Measurements from ENCODE around the gene SRGAP2B.
"Not testable (repeated sequence)": the region's sequence is repeated elsewhere in the genome, so short reads cannot be mapped to it uniquely, and the experiment has no call there.

SRGAP2B gene

DNA sequence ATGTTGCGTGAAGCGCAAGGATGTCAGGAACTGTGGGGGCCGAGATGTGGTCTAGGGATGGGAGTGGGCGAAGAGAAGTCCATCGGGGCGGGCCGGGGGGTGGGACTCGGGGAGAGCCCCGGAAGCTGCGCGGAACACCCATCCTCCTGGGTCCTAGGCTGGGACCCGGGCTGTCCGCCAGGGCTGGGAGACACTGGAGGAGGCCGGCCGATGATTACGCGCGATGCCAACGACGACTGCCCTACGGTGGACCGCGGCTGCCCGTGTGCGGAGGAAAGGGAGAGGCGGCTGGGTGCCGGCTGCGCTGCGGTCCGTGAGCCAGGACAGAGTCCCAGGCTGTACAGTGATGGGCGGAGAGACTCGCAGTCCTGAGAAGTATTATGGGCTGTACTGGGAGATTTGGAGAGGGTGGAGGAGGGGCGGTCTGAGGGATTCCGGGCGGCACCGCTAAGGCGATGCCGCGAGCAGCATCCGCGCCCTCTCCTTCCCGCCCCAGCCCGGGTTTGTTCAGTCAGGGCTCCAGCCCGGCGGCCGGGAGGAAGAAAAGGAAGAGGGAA, 395 bp downstream of the SRGAP2B start:
- peak overlapping the region; percentile 46 for H3K4me3 ChIP-seq (ENCODE audit: low read depth, low read length)
- DNase-seq (ENCODE audit: low read depth): not testable (repeated sequence)

DNA sequence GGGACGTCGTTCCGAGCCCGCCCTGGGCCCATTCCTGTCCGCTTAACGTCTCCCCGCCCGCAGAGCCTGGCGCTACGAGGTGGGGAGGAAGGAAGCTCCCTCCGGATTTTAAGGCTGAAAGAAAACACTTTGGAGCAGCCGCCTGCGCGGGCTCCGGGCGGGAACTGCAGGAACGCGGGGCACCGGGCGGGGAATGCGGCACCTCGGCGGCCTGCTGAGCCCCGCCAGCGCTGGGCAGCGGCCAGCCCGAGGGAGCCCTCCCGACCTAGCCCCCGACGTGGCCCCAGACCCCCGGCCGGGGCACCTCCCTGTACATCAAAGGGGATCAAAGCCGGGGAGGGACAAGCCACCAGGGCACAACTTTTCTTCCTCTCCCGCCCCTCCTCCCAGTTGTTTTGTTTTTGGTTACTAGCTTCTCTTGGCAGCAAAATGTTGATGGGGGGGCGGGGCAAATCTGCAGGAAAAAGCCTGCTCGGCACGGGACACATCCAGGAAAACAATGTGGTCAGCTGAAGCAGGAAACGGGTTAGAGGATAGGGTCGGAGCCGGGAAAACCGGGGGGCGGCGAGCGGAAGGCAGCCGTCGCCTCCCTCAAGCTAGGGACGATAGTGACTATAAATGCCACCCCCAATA, 1.5 kb downstream of the SRGAP2B start:
- DNase-seq (ENCODE audit: low read depth): peak; percentile 0
- H3K4me3 ChIP-seq (ENCODE audit: low read depth, low read length): peak overlapping the region; percentile 26; the same call in 1 of the 2 replicates

DNA sequence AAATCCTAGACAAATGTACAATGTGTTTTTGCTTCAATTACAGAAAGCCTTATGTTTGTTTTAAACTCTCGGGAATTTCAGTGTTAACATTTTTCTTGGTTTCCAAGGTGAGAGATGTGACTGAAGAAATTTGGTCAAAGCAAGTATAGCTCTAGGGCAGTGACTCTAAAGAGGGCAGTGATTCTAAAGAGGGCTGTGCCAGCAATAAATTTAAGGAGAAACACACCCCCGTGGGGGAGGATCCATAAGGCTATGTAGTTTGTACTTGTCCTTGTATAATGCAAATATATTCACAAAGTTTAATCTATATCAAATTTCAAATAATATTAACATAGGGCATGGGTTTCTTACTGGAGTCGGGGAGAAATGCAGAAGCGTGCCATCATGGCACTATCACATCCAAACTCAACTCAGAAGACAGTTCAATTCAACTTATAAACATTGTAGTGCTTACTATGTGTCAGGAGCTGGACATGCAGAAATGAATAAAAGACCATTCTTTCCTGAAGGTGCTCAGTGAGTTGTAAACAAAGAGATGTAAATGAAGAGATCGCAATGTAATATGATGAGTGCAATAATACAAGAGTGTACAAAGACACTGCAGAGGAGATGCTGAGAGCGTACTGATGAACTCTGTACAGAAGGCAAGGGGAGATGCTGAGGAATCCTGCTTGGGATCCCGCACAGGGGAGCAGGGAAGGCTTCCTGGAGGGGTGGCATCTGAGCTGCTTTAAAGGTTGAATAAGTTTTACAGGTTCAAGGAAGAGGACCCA, 12.5 kb downstream of the SRGAP2B start:
- not testable (repeated sequence) for DNase-seq (ENCODE audit: low read depth); H3K4me3 ChIP-seq (ENCODE audit: low read depth, low read length)

DNA sequence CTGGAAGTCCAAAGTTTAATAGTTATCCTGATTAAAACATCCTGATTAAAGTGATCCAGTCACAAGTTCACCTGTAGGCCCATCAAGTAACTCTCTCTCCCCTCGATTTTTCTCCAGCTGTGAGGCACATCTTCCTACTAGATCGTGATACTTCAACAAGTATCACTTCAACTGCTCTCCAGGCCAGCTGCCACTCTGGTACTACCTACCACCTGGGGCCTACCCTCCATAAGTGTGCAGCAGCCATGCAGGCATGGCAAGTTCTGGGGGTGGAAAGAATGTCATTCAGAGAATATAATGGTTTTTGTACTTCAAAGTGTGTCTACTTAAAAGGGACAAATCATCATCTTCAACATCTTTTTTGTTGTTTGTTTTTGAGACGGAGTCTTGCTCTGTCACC, 14.9 kb downstream of the SRGAP2B start:
- not testable (repeated sequence) for H3K4me3 ChIP-seq (ENCODE audit: low read depth, low read length); DNase-seq (ENCODE audit: low read depth)

DNA sequence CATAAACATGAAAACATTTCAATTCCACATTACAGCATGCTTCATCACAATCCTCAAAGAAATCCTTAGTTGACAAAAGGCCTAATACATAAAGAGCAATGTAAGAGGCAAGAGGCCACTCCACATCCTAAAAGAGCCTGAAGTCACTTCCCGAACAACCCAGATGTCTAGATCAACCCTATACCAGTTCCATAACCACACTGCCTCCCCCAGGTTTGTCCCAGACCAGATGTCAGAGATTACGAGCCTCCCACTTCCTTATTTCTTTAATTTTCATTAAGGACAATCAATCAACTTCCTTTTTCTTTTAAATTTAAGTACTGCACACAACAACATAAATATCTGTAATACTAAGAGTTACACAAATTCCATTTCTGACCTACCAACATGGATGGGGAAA, 15.4 kb downstream of the SRGAP2B start:
- not testable (repeated sequence) for DNase-seq (ENCODE audit: low read depth); H3K4me3 ChIP-seq (ENCODE audit: low read depth, low read length)

DNA sequence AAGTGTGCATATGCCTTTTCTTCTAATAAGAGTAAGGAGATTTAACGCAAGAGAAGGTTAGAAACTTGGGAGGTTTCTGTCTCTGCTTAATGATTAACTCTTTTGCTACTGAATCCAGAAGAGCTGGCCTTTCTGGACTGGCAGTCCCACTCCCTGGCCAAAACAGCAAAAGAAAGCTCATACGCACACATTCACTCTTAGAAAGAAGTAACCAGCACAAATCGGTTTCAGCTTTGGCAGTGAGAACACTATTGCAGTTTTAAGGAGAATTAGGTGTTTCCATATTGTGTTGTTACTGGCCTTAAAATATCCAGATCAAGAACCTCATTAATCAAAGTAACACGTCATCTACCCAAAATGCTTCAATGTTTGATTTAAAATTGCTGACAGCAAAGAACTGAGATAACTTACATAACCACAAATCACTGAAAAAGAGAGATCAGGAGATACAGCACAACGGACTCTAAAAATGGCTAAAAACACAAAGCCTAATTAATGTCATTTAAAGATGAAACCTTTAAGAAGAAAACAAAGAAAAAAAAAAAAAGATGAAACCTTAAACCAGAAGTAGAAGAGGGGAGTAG, 16.2 kb downstream of the SRGAP2B start:
- H3K4me3 ChIP-seq (ENCODE audit: low read depth, low read length); DNase-seq (ENCODE audit: low read depth): not testable (repeated sequence)

DNA sequence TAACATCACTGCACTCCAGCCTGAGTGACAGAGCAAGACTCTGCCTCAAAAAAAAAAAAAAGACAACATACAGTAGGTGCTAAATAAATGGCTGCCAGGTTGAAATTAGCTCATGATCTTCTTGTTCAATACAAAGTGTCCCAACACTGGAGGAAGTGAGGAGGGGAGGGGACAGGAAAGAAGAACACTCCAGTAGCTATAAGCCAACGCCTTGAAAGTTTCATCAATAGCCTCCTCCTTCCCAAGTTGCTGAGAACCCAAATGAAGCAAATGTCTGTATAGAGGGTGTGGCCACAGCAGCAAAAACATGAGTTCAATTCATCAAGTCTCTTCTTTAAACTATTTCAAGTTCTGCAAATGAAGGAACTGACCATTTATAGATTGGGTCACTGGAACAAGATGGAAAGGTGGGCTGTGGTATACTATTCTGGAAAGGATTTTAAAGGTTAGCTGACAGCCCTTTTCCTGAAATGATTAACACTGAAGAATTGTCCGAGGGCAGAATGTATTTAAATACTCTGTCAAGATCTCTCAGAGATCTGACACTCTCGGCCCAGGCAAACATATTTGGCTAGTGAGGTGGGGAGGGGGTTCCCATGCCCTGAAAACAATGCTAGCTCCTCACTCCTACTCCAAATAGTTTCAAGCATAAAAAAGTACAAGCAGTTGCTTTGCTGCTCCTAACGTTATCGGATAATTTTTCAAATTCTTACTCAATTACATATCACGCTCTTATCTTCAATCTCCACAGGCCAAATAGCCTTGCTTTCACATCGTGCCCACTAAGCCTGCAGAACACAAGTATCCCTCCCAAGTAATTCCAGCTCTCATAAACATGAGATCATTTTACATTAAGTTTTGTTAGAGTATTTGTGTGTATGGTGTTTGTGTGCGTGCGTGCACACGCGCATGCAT, 17.0 kb downstream of the SRGAP2B start:
- H3K4me3 ChIP-seq (ENCODE audit: low read depth, low read length); DNase-seq (ENCODE audit: low read depth): not testable (repeated sequence)

DNA sequence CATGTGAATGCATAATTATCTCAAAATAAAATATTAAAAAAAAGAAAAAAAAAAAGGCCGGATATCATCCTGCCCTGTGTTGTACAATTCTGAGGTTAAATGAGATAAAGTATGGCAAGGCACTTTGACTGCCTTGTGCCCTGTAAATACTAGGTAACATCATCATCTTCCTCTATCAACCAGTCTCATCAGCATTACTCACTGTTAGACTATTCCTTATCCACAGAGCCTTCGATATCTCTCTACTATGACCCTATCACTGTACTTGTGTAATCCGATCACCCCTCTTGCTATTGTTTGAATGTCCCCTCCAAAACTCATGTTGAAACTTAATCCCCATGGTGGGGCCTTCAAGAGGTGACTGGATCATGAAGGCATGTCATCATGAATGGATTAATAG, 18.3 kb downstream of the SRGAP2B start:
- not testable (repeated sequence) for DNase-seq (ENCODE audit: low read depth); H3K4me3 ChIP-seq (ENCODE audit: low read depth, low read length)

DNA sequence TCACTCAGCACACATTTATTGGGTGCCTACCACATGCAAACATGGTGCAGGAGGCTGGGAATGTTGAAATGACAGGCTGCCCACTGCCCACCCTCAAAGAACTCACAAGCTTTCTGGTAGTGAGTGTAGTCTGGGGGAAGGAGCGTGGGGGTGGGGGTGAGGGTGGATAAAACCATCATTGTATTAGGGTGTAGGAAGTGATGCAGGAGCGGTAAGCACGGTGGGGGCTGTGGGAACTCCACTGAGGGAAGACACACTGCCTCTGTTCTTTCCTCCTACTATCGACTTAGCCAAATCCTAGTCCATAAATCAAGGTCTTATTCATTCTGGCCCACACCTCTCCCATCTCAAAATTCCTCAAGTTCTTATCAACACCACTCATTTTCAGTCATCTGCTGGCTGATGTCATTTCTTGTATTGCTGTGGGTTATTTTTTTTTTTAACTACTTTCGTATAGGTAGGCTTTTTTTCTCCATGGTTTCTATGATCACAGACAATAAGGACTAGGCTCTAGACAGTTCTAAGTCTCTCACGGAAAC, 21.0 kb downstream of the SRGAP2B start:
- DNase-seq (ENCODE audit: low read depth); H3K4me3 ChIP-seq (ENCODE audit: low read depth, low read length): not testable (repeated sequence)

DNA sequence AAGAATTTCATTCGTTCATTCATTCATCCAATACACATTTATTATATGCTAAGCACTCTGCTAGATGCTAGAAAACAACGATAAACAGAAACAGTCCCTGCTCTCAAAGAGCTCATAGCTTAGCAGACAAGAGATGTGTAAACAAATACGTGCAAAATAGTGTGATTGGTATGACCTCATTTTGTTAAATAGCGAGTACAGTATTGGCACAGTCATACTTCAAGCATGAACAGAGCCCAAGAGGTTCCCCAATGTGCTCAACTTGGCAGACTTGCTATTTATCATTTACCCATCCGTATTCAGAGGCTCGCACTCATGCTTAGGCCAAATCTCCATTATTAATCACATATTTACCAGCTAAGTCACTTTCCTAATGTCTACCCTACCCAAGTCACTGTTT, 23.6 kb downstream of the SRGAP2B start:
- H3K4me3 ChIP-seq (ENCODE audit: low read depth, low read length); DNase-seq (ENCODE audit: low read depth): not testable (repeated sequence)

DNA sequence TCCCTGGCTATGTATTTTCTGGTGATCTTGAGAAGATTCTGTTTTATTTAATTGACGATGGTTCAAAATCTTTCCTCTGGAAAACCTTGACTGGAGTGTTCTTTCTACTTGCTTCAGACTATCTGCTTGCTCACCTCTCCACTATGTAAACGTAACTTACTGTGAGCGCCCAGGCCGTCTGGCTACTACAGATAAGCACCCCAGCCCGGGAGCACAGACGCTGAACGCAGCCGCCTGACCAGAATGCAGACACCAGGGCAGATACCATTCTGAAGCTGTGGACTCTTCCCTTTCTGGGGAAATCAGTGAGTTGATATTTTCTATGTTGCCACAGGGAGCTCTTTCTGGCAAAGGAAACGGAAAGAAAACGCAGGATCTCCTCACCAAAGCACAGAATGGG, 28.6 kb downstream of the SRGAP2B start:
- H3K4me3 ChIP-seq (ENCODE audit: low read depth, low read length): not testable (repeated sequence)

DNA sequence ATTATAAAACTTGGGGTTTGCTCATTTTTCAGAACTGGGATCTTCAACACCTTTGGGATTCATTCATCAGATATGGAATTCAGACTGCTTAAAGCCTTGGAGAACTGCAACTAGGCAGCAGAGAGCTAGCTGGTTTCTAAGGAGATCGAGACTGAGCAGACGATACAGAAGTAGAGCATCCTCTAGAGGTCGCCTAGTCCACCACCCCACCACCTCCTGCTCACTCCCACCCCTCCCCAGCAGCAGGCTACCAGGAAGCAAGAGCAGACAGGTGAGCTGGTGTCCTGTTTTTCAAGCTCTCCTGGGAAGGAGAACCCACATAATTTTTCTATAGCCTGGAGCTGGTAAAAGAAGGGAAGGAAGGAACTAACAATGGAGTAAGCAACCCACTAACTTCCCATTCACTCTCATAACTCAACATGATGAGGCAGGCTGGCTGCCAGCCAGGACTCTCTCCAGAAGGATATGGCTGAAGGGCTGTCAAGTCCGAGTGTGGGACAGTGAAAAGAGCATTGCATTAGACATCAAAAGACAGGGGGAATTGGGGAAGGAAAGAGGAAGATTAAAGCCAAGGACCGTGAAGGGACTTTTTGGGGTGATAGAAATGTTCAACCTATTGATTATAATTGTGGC, 29.8 kb downstream of the SRGAP2B start:
- DNase-seq (ENCODE audit: low read depth); H3K4me3 ChIP-seq (ENCODE audit: low read depth, low read length): not testable (repeated sequence)

More for the DNA sequence above, 28.6 kb downstream of the SRGAP2B start:
- not testable (repeated sequence) for DNase-seq (ENCODE audit: low read depth)

DNA sequence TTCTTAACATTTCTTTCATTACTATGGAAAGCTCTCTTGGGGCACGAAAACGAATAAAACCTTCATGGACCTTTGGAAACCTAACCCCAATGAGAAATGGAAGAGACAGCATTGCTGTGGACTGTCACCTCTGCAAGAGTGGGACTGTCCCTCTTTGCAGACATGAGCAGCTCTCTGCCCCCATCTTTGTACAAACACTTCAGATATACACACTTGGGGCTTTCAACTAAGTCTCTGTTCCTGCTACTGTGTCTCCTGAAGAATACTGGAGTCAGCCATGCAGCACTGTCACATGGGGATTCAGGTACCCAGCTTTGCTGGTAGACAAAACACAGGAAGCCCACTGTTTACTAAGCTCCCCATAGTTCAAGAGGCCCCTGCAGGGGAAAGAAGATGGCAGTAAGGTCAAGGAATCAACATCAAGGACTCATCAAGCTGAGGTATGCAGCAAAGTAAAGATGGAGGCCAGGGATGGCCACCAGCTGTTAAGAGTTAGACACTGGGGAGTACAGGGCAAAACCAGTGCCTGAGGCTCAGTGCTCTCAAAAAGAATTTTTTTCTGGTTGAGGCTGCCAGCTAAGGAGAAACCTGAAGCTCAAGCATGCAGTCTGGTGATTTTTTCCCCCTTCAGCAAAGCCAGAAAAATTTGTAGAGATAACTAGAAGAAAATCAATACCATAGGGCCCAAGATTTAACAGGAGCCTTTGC, 31.0 kb downstream of the SRGAP2B start:
- DNase-seq (ENCODE audit: low read depth); H3K4me3 ChIP-seq (ENCODE audit: low read depth, low read length): not testable (repeated sequence)

DNA sequence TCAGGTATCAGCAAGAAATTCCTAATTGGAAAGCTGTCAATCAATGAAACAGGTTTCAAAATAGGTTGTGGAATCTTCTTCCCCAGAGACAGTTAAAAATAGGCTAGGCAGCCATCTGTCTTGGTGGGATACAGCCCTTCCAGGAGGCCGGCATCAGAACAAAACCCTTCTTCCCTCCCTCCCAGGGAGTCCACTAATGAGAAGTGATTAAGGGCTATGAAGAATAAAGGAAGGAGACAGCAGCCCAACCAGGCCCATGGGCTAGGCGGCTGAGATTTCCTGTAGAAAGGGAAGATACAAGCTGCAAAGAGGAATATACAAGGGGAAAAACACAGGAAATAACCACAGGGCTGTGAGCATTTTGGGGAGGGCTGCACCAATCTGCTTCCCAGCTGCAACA, 31.8 kb downstream of the SRGAP2B start:
- not testable (repeated sequence) for H3K4me3 ChIP-seq (ENCODE audit: low read depth, low read length); DNase-seq (ENCODE audit: low read depth)

DNA sequence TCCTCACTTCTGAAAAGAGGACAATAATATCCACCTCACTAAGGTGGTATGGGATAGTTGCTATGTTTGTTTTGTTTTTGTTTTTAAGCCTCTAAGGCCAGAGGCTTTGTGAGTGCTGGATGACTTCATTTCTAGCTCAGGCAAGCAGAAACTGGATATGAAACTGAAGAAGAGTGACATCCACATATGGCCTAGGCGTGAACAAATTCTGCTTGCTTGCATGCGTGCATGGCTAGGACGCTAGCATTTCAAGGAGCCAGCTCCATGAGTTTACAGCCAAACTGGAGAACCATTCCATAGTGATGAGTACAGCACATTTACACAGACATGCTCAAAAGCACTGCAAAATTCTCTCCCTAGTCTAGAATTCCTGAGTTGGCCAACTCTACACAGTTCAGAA, 36.9 kb downstream of the SRGAP2B start:
- H3K4me3 ChIP-seq (ENCODE audit: low read depth, low read length); DNase-seq (ENCODE audit: low read depth): not testable (repeated sequence)

DNA sequence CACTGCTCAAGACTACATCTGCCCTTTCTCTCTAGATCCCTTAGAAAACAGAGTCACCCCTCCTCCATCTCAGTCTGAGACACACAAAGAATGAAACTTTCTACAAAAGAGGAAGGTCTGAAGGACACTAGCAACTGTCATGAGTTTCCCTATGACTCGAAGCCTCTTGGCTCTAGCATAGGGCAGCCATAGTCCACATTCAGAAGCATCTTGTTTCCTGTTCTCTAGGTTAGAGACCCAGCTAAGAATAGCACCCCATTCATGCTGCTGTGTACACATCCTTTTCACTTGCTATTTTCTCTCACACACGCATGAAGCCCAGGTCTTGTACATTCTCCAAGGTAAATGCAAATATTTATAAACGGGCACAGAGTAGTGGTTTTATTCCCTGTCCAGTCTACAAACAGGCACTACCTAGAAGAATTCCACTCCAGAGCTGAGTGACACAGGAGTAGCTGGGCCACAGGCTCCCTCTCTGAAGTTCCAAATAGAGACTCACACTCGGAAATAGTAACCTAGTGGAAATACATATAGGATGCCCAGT, 39.8 kb downstream of the SRGAP2B start:
- DNase-seq (ENCODE audit: low read depth); H3K4me3 ChIP-seq (ENCODE audit: low read depth, low read length): not testable (repeated sequence)

DNA sequence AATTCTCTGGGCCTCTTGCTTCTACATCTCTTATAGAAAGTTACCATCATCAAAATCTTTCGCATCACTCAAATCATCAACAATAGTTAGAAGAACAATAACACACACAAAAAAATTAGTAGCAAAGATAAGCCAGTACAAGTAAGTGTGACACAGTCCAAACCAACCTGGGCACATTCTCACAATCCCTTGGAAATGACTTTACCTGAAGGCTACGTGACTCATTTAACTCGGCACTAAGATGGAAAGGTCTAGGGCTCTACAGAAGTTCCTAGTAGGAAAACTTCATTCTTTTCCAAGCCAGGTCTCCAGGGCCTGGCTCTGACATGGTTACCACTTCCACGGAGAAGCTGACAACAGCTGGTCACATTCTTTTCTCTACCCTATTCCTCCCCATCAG, 41.7 kb downstream of the SRGAP2B start:
- H3K4me3 ChIP-seq (ENCODE audit: low read depth, low read length); DNase-seq (ENCODE audit: low read depth): not testable (repeated sequence)
